GM18858 (cell line): ENCODE measurements around the gene POLR1C.
"Not testable (repeated sequence)": the region's sequence is repeated elsewhere in the genome, so short reads cannot be mapped to it uniquely, and the experiment has no call there.

Experiments used
- ATAC-seq: cut with Tn5 transposase; IDR thresholded peaks from one replicate; pipeline ENCODE4 v1.9.1; 2021; ENCODE audit not compliant: unreplicated experiment

The POLR1C gene

DNA sequence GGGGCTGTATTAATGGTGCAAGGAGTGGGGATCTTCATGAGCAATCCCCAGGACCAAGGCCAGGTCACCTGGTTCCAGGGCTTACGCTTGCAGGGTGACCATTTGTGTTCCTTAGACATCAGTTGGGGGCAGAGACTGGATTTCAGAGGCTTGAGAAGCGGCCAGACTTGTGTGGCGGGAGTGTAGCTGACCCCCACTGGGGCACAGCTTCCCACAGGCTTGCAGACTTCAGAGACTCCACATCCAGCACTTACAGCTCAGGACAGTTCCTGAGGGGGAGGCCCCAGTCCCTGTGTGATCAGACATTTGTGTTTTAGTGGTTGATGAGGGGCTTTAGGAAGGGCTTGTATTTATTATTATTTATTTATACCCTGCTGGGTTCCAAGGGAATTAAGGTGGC, 24.2 kb upstream of the POLR1C start:
- no peak for ATAC-seq

DNA sequence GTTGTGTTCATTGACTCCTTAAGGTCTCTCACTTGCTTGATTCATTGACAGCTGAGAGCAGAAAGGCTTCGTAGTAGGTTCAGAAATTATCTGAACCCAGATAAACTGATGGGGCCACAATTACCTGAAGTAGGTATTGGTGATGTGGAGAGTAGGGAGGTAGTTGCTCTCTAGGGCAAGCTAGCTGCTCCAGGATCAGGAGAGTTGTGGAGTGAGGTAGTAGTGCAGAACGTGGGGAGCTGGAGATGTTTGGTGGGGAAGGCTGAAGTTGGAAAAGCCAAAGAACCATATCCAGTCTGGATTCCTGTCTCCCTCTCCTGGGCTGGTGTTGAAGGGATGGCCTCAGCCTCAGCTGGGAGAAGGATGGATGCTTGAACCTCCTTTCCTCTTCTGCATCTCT, 23.7 kb upstream of the POLR1C start:
- ATAC-seq, result no peak

DNA sequence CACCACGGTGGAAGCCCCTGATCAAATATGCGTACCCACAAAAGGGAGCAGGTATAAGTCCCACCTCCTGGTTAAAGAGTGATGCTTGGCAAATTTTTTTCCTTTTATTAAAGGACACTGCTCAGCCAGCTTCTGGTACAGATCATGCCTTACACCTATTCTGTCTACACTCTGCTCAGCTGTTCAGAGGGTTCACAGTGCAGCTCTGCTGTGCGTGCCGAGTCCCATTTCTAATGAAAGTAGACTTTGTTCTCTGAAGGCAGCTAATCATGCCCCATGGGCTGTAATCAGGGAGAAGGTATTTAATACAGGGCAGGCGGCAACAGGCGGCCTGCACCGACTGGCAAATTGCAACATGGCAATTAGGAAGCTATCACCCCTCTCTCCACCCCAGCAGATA, 23.1 kb upstream of the POLR1C start:
- ATAC-seq, result no peak

DNA sequence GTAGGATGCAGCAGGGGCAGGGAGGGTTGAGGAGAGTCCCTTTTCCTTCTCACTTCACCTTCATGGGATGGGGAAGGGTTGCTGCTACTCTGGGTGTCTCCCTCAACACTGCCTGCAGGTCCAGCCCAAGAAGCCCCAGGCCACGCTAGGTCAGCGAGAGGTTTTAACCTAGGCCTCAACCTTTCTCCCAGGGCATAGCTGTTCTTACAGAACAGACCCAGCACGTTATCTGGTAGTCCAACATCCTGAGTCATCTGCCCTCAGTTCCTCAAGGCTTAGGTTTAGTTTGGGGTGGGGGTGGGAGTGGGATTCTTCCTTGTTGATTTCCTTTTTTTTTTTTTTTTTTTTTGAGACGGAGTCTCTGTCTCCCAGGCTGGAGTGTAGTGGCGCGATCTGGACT, 22.6 kb upstream of the POLR1C start:
- ATAC-seq, result no peak

DNA sequence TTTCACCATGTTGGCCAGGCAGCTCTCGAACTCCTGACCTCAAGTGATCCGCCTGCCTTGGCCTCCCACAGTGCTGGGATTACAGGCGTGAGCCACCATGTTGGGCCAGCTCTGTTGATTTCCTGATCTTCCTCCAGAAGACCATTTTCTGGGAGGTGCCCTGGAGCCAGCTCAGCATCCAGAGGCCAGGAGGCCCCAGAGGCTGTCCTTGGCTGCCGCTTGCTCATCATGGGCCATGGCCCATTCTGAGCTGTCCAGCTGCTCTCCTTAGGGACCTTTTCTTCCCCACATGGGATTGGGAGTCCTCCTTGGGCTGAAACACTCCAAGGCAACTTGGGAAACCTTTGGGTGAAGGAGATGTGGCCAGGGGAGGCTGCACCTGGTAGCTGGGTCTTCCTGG, 22.1 kb upstream of the POLR1C start:
- ATAC-seq, result no peak

DNA sequence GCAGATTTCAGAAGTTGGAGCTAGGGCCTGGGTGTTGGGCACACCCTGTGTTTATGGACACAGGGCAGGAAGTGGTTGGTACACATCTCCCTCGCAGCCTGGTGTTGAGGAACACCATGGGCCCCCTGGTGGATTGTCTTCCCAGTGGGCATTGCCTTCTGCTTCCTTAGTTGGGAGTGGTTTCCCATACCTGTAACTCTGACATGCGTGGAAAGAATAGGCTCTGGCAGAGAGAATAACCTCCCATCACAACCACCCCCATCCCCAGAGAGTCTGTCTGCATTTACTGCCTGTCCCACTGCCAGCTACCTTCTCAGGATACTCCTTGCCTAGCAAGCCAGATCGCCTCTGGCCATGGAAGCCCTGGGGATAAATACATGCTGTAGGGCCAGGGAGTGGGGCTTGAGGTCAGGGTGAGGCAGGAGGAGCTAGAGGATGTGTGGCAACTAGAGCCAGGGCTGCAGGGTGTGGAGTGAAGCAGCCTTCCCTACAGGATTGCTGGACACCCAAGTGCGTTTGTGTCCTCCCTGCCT, 21.4 kb upstream of the POLR1C start:
- ATAC-seq, result no peak

DNA sequence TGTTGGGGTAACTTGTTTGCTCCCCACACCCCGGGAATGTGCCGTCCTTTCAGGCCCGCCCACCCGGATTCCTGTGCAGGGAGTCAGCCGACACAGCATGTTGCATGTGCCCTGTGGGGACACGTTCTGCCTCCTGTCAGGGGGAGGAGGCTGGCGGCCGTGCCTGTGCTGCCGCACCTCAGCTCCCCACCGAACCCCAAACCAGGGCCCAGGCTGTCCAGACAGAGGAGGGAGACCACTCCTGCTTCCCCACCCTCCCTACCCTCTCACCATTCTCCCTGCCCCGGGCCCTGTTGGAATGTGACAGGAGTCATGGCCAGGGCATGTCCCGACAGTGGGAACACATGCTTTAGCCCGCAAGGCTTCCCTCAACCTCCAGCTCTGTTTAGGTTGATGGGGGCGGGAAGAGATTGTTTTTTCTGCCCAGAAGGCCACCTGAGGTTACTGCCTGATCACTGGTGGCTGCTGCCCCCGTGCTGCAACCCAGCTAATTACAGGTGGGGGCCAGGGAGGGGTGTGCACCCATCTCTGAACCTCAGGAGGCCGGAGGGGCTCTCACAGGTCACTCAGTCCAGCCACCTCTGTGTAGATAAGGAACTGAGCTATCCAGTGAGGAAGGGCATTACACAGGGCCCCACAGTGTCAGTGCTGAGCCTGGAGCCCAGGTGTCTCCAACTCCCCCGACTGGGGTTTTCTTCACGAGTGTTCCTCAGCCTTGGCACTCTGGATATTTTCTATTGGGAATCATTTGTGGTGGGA, 20.3 kb upstream of the POLR1C start:
- ATAC-seq, result no peak

DNA sequence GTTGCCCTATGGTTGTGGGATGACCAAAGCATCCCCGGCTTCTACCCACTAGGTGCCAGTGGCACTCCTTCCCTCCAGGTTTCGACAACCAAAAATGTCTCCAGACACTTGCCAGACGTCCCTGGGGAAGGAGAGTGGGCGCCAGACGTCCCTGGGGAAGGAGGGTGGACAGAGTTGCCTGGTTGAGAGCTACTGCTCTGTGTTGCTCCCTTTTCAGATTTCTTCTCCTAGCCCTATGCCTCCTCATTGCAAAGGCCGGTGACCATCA, 19.8 kb upstream of the POLR1C start:
- no peak for ATAC-seq

DNA sequence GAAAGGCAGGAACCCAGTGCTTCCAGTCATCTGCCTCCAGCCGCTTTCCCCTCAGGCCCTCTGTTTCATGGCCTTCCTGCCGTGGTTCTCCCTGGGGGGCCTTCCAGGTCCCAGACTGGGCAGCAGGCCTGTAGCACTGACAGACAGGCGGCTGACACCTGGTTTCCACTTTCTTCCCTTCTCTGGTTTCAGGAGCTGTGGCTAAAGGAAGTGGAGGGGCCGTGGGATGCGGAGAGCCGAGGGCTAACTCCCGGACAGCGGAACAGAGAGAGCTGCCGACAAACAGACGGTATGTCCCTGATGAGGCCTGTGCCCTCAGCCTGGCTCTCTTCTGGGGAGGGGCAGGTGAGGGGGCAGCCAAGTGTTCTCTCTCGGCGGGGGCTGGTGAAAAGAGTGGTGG, 19.2 kb upstream of the POLR1C start:
- ATAC-seq, result no peak

DNA sequence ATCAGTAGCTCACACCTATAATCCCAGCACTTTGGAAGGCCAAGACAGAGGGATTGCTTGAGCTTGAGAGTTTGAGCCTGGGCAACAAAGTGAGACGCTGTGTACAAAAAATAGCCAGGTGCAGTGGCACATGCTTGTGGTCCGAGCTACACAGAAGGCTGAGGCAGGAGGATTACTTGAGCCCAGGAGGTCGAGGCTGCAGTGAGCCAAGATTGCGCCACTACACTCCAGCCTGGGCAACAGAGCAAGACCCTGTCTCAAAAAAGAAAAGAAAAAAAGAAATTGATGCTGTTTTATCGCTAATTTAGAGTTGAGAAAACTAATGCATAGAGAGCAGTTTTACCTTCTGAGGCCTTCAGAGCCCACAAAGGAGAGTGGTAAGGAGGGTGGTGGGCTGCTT, 18.6 kb upstream of the POLR1C start:
- not testable (repeated sequence) for ATAC-seq

DNA sequence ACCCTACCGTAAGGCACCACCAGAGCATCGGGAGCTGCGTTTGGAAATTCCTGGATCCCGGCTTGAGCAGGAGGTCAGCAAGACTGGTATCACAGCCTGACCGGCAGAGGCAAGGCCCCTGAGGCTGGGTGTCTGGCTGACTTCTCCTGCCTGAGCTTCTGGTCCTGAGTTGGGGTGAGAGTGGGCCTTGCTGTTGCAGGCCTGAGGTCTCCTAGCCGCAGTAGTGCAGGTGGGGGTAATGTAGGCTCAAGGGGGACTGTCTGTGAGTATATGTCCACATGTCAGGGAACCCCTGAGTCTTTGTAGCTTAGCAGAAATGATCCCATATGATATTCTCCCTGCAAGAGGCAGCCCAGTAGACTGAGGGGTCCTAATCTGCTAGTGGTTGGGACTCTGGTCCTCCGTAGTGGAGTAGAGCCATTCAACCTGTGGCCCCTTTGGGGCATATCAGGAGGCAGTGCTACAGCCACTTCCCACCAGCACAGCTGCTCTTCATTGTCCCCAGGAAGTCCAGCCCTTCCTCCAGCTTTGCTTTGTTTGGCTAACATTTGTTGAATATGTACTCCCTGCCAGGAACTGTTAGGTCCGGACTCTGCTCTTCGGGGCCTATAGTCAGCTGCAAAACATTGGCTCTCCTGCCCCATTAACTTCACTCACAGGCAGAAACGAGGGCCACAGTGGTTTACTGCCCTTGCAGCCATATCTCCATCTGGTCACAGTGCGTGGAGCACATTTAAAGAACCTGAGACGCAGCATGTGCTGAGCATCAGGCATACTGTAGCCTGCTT, 17.7 kb upstream of the POLR1C start:
- ATAC-seq, result no peak

DNA sequence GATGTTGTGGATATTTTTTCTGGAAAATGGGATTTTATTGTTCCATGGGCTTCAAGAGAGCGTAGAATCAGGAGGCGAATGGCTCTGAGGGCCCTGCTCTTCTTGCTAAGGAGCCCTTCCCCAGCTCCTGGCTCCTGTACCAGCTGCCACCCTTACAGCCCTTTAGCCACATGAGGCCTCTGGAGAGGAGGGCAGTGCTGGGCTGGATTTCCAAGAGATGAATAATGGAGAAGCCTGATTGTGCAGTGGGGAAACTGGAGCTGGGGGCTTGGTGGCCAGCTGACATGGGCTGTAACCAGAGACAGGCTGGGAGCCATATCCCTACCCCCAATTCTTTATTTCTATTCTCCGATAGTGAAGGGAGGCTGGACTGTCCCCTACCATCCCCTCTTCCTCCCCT, 16.0 kb upstream of the POLR1C start:
- ATAC-seq, result no peak

DNA sequence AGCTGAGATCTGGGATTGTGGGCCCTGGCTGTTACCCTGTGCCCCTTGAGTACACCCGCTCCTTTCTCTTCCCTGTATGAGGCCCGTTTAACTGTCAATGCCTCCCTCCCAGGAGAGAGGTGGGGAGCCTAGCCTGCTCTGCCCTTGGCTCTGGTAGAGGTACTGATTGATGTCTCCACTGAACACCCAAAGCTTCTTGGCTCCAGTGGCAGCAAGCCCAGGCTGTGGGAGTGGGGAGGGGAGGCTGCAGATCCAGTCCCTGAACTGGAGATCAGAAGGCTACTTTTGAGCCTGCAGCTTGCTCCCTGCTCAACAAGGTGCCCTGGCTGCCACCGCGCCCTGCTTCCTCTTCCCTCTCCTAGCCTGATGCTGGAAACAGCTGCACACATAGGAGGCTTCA, 14.2 kb upstream of the POLR1C start:
- no peak for ATAC-seq

DNA sequence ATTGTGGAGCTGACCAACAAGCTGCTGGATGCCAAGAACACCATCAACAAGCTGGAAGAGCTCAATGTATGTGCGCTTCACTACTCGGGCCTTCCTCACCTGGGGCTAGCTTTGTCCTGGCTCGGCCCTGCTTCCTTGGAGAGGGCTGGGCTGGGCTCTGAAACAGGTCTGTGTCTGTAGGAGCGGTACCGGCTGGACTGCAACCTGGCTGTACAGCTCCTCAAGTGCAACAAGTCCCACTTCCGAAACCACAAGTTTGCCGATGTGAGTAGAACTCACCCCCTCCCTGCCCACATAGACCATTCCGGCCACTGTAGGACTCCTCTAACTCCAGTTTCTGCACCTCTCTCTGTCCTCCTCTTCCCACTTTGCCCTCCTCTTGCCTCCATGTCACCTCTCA, 13.4 kb upstream of the POLR1C start:
- no peak for ATAC-seq

DNA sequence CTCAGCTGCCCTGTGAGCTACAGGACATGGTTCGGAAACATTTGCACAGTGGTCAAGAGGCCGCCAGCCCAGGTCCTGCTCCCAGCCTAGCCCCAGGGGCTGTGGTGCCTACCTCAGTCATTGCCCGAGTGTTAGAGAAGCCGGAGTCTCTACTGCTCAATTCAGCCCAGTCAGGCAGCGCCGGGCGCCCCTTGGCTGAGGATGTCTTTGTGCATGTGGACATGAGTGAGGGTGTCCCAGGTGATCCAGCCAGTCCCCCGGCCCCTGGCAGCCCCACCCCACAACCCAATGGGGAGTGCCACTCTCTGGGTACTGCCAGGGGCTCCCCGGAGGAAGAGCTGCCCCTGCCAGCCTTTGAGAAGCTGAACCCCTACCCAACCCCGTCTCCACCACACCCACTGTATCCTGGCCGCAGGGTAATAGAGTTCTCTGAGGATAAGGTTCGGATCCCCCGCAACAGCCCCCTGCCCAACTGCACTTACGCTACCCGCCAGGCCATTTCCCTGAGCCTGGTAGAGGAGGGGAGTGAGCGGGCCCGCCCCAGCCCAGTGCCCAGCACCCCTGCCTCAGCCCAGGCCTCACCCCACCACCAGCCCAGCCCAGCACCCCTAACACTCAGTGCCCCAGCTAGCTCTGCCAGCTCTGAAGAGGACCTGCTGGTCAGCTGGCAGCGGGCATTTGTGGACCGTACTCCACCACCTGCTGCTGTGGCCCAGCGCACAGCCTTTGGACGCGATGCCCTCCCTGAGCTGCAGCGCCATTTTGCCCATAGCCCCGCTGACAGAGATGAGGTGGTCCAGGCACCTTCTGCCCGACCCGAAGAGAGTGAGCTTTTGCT, 11.9 kb upstream of the POLR1C start:
- ATAC-seq, result no peak

DNA sequence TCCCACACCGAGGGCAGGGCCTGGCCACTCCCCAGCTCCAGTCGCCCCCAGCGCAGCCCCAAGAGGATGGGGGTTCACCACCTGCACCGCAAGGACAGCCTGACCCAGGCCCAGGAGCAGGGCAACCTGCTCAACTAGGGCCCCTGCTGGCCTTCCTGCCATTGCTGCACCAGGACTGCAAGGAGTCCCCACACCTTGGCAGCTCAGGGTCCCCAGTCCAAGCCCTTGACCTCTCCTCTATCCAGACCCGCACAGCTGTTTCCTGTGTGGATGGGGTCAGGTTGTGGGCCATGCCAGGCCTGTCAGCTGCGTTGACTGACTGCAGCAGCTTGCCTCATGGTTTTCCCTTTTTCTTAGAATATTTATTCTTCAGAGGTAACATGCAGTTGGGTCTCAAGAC, 11.2 kb upstream of the POLR1C start:
- ATAC-seq, result no peak

DNA sequence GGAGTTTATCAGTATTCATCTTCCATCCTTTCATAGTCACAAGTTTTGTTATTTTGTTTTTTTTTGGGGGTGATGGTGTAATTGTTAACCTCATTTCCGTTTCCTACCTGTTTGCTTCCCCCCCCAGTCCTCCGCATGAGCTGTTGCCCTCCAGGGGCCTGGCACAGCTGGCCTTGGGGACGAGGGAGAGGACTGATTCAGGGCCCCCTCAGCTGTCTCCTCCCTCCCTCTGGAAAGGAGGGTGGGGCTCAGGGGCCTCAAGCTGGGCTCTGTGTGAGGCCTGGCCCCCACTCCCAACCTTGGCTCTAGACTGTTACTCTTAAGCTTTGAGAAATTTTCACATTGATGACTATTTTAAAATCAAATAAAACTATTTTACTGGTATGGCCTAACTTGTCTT, 10.7 kb upstream of the POLR1C start:
- no peak for ATAC-seq

DNA sequence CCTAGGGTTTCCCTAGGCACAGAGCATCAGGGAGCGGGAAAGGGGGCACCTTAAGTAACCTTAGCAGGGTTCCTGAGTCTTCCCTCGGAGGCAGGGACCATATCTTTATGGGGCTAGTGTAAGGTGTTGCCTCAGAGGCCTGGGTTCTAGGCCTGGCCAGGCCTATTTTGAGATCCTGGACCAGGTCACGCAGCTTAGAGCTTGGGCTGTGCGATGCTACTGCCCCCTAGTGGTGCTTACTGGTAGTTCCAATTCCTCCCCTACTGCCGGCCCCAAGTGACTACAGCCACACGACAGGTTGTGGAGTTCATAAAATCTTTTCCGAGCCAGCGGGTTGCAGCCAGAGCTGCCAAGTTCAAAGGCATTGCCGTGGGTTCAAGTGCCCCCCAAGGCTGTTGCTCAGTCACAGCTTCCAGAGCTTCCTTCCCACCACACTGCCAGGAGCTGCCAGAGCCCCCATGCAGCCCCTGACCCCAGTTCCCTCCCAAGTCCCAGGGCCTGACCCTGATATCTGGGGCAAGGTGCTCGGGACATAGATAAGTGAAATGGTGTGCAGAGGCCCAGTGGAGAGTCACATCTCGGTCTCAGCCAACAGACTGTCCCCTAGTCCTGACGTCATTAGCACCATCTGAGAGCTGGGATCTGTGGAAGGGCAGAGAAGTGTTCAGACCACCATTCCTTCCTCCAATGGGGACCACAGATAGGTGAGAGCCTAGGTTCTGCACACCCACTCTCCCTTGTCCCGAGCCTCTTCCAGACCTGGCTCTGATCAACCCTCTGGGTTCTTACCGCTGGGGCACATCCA, 10.0 kb upstream of the POLR1C start:
- peak; percentile 46 for ATAC-seq

DNA sequence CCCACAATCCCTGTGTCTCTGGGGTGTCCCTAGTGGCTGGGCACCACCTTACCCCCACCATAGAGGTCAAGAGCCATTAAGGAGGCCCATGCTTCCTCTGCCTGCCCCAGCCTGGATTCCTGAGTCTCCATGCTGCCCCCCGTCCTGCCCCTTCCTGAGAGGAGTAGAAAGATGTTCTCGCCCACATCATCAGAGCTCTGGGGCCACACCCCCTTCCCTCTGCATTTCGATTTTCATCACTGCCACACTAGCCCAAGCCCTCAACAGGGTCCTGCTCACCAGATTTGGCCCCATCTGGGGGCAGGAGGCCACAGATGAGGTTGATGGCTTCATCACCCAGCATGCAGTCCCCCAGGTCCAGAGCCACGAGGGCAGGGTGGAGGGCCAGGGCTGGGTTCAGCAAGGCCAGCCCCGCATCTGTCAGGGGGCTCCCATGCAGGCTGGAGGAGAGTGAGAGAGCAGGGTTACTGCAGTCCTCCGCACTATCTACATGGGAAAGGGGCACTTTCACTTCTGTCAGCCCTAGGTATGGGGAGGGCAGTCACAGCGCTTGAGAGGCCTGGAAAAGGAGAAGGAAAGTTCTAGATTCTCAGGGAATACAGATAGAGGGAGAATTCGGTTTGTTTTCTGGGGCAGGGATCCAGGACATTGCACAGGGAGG, 8.3 kb upstream of the POLR1C start:
- no peak for ATAC-seq
